Activated CD4-positive, alpha-beta T cell treated with anti-CD3 and anti-CD28 coated beads, Interleukin-2, amount 10 ng/mL, durations not matched to agents 24 days and 14 days (primary cell): ENCODE results near the gene PAIP2B. TPM values are rescaled to one million over a fixed set of nuclear protein-coding genes. Genes with fewer than 3 reads are reported as not detected.
"Not testable (repeated sequence)": the region's sequence is repeated elsewhere in the genome, so short reads cannot be mapped to it uniquely, and the experiment has no call there.

Experiments used
- DNase-seq: peaks from one replicate; pipeline ENCODE4 v3.0.0; 2022
- H3K27ac Mint-ChIP-seq: one replicate; pipeline ENCODE4 v1.8.0; 2022; ENCODE audit warnings: mild to moderate bottlenecking, mixed read lengths
- H3K27me3 Mint-ChIP-seq: one replicate; pipeline ENCODE4 v1.8.0; 2022; ENCODE audit warnings: mixed read lengths
- H3K36me3 Mint-ChIP-seq: one replicate; pipeline ENCODE4 v1.8.0; 2022; ENCODE audit warnings: low read depth, mild to moderate bottlenecking, mixed read lengths
- H3K4me1 Mint-ChIP-seq: one replicate; pipeline ENCODE4 v1.8.0; 2021; ENCODE audit warnings: mixed read lengths
- H3K4me3 Mint-ChIP-seq: one replicate; pipeline ENCODE4 v1.8.0; 2022; ENCODE audit warnings: mild to moderate bottlenecking, moderate library complexity, mixed read lengths
- H3K9me3 Mint-ChIP-seq: one replicate; pipeline ENCODE4 v1.8.0; 2021; ENCODE audit warnings: mixed read lengths
- intact Hi-C: fragments of 100-400 bp; cut with micrococcal nuclease; formaldehyde crosslinking; loops from one replicate; pipeline ENCODE4 v1.15.1; 2023
- total RNA-seq: library from RNA; stranded (reverse); gene quantifications from 2 replicates; pipeline ENCODE4 v1.2.3, GENCODE V29; 2022

Gene PAIP2B
- total RNA-seq, 1 donor from 2014 or later: 0.63 TPM

GRCh38 chr2:71206271-71206670 is 20.6 kb downstream of the PAIP2B start:
- no peak overlapping the region for H3K27ac Mint-ChIP-seq
- H3K36me3 Mint-ChIP-seq: no peaks in the 10 kb centered on the region
- peaks cover 16% of the 10 kb centered on the region for H3K27me3 Mint-ChIP-seq
- intact Hi-C loops: no loop called here
- no peaks in the 10 kb centered on the region for H3K4me1 Mint-ChIP-seq
- H3K9me3 Mint-ChIP-seq: no peaks in the 10 kb centered on the region
- no peak for DNase-seq
- H3K4me3 Mint-ChIP-seq: no peak overlapping the region

GRCh38 chr2:71191570-71191943 is 35.3 kb downstream of the PAIP2B start:
- no peak overlapping the region for H3K27ac Mint-ChIP-seq
- peaks cover 5% of the 10 kb centered on the region for H3K27me3 Mint-ChIP-seq
- intact Hi-C loops: no loop called here
- peaks cover 4% of the 10 kb centered on the region for H3K9me3 Mint-ChIP-seq
- no peaks in the 10 kb centered on the region for H3K36me3 Mint-ChIP-seq
- no peak overlapping the region for H3K4me3 Mint-ChIP-seq
- no peaks in the 10 kb centered on the region for H3K4me1 Mint-ChIP-seq
- no peak for DNase-seq

- H3K27ac Mint-ChIP-seq: no peak overlapping the region
- peaks cover under 1% of the 10 kb centered on the region for H3K9me3 Mint-ChIP-seq
- H3K27me3 Mint-ChIP-seq: peaks cover 5% of the 10 kb centered on the region
- no peaks in the 10 kb centered on the region for H3K36me3 Mint-ChIP-seq
- H3K4me3 Mint-ChIP-seq: no peak overlapping the region
- DNase-seq: no peak
- intact Hi-C loops: no loop called here
- no peaks in the 10 kb centered on the region for H3K4me1 Mint-ChIP-seq
These were observed 36.0 kb downstream of the PAIP2B start for GRCh38 chr2:71190656-71191569.

GRCh38 chr2:71187589-71187988 is 39.3 kb downstream of the PAIP2B start:
- intact Hi-C loops: no loop called here
- Mint-ChIP-seq H3K4me1 (no peaks in the 10 kb centered on the region), H3K27ac (no peak overlapping the region), H3K36me3 (no peaks in the 10 kb centered on the region), H3K4me3 (no peak overlapping the region), H3K27me3 (no peaks in the 10 kb centered on the region), H3K9me3 (no peaks in the 10 kb centered on the region)
- no peak for DNase-seq

GRCh38 chr2:71186973-71187372 is 39.9 kb downstream of the PAIP2B start:
- Mint-ChIP-seq H3K27ac (no peak overlapping the region), H3K9me3 (no peaks in the 10 kb centered on the region), H3K36me3 (no peaks in the 10 kb centered on the region), H3K4me1 (no peaks in the 10 kb centered on the region), H3K4me3 (no peak overlapping the region), H3K27me3 (no peaks in the 10 kb centered on the region)
- intact Hi-C loops: no loop called here
- DNase-seq: no peak

- H3K27ac Mint-ChIP-seq, DNase-seq, H3K36me3 Mint-ChIP-seq, H3K27me3 Mint-ChIP-seq, intact Hi-C loops, H3K9me3 Mint-ChIP-seq, H3K4me1 Mint-ChIP-seq, H3K4me3 Mint-ChIP-seq: not testable (repeated sequence)
These were observed 43.4 kb downstream of the PAIP2B start for GRCh38 chr2:71183306-71184115.

- Mint-ChIP-seq H3K27ac (no peak overlapping the region), H3K27me3 (no peaks in the 10 kb centered on the region), H3K4me1 (no peaks in the 10 kb centered on the region)
These were observed 45.6 kb downstream of the PAIP2B start for GRCh38 chr2:71181316-71181715.

GRCh38 chr2:71178836-71179235 is 48.1 kb downstream of the PAIP2B start:
- intact Hi-C loops, H3K9me3 Mint-ChIP-seq, H3K27me3 Mint-ChIP-seq, H3K4me1 Mint-ChIP-seq, DNase-seq, H3K27ac Mint-ChIP-seq, H3K4me3 Mint-ChIP-seq, H3K36me3 Mint-ChIP-seq: not testable (repeated sequence)

More at GRCh38 chr2:71181316-71181715, 45.6 kb downstream of the PAIP2B start:
- DNase-seq: no peak
- no peaks in the 10 kb centered on the region for H3K36me3 Mint-ChIP-seq
- no peak overlapping the region for H3K4me3 Mint-ChIP-seq
- H3K9me3 Mint-ChIP-seq: no peaks in the 10 kb centered on the region
- intact Hi-C loops: no loop called here

- H3K9me3 Mint-ChIP-seq: no peaks in the 10 kb centered on the region
- no peaks in the 10 kb centered on the region for H3K27me3 Mint-ChIP-seq
- DNase-seq: no peak
- intact Hi-C loops: no loop called here
- no peaks in the 10 kb centered on the region for H3K36me3 Mint-ChIP-seq
- H3K27ac Mint-ChIP-seq: no peak overlapping the region
- H3K4me1 Mint-ChIP-seq: peaks cover 9% of the 10 kb centered on the region
- H3K4me3 Mint-ChIP-seq: no peak overlapping the region
These were observed 52.7 kb downstream of the PAIP2B start for GRCh38 chr2:71174207-71174606.

GRCh38 chr2:71173096-71173495 is 53.8 kb downstream of the PAIP2B start:
- intact Hi-C loops: no loop called here
- Mint-ChIP-seq H3K9me3 (no peaks in the 10 kb centered on the region), H3K27me3 (no peaks in the 10 kb centered on the region), H3K4me3 (no peak overlapping the region), H3K36me3 (no peaks in the 10 kb centered on the region), H3K4me1 (peaks cover 9% of the 10 kb centered on the region), H3K27ac (no peak overlapping the region)
- no peak for DNase-seq

- Mint-ChIP-seq H3K27ac (no peak overlapping the region), H3K4me1 (no peaks in the 10 kb centered on the region), H3K4me3 (no peak overlapping the region), H3K36me3 (no peaks in the 10 kb centered on the region), H3K9me3 (no peaks in the 10 kb centered on the region), H3K27me3 (peaks cover 17% of the 10 kb centered on the region)
- intact Hi-C loops: no loop called here
- DNase-seq: no peak
These were observed 60.1 kb downstream of the PAIP2B start for GRCh38 chr2:71166812-71167211.

- peaks cover 8% of the 10 kb centered on the region for H3K27me3 Mint-ChIP-seq
- intact Hi-C loops: loop anchor here (10.0 kb wide), 2 partner anchors 118 to 348 kb away; no protein-coding TSS in a partner anchor
- H3K9me3 Mint-ChIP-seq: no peaks in the 10 kb centered on the region
- peaks cover 7% of the 10 kb centered on the region for H3K4me1 Mint-ChIP-seq
- no peaks in the 10 kb centered on the region for H3K36me3 Mint-ChIP-seq
- no peak overlapping the region for H3K4me3 Mint-ChIP-seq
- peak; percentile 86 for DNase-seq
- no peak overlapping the region for H3K27ac Mint-ChIP-seq
These were observed 69.6 kb downstream of the PAIP2B start for GRCh38 chr2:71157124-71157793.

GRCh38 chr2:71156573-71156972 is 70.3 kb downstream of the PAIP2B start:
- Mint-ChIP-seq H3K4me3 (no peak overlapping the region), H3K36me3 (no peaks in the 10 kb centered on the region), H3K4me1 (peaks cover 7% of the 10 kb centered on the region), H3K27me3 (peaks cover 6% of the 10 kb centered on the region), H3K9me3 (no peaks in the 10 kb centered on the region), H3K27ac (no peak overlapping the region)
- DNase-seq: no peak
- intact Hi-C loops: loop anchor here (10.0 kb wide), 2 partner anchors 118 to 348 kb away; no protein-coding TSS in a partner anchor
